Measurements from ENCODE around the gene TRPM5.
A peak's percentile ranks its signal among the peaks of the same experiment; 100 is the strongest.
"Not testable (repeated sequence)": the region's sequence is repeated elsewhere in the genome, so short reads cannot be mapped to it uniquely, and the experiment has no call there.

Gene TRPM5

GRCh38 chr11:2443881-2444820 is at the start of gene TRPM5:
TRPM5 (minus strand) TSS chr11:2444514; CDS start chr11:2423036, 21,478 bp downstream.
- DNase-seq (ENCODE audit: low read depth in 2 of 2): peak; percentile 76 to 77

GRCh38 chr11:2489083-2489482 is 44.8 kb upstream of the TRPM5 start:
- DNase-seq (ENCODE audit: low read depth in 2 of 2): no peak

- no peak for DNase-seq (ENCODE audit: low read depth in 2 of 2)
Measured at GRCh38 chr11:2488004-2488403, 43.7 kb upstream of the TRPM5 start.

GRCh38 chr11:2484576-2485125 is 40.3 kb upstream of the TRPM5 start:
- no peak for DNase-seq (ENCODE audit: low read depth in 2 of 2)

- DNase-seq (ENCODE audit: low read depth in 2 of 2): no peak
Measured at GRCh38 chr11:2483426-2483825, 39.1 kb upstream of the TRPM5 start.

GRCh38 chr11:2482745-2483144 is 38.4 kb upstream of the TRPM5 start:
- DNase-seq (ENCODE audit: low read depth in 2 of 2): no peak

- DNase-seq (ENCODE audit: low read depth in 2 of 2): no peak
Measured at GRCh38 chr11:2482204-2482603, 37.9 kb upstream of the TRPM5 start.

GRCh38 chr11:2481253-2481652 is 36.9 kb upstream of the TRPM5 start:
- DNase-seq (ENCODE audit: low read depth in 2 of 2): no peak

GRCh38 chr11:2480874-2481220 is 36.5 kb upstream of the TRPM5 start:
- no peak for DNase-seq (ENCODE audit: low read depth in 2 of 2)

GRCh38 chr11:2480067-2480873 is 36.0 kb upstream of the TRPM5 start:
- DNase-seq (ENCODE audit: low read depth in 2 of 2): not testable (repeated sequence)

- no peak for DNase-seq (ENCODE audit: low read depth in 2 of 2)
Measured at GRCh38 chr11:2477936-2478335, 33.6 kb upstream of the TRPM5 start.

GRCh38 chr11:2477254-2477653 is 32.9 kb upstream of the TRPM5 start:
- no peak for DNase-seq (ENCODE audit: low read depth in 2 of 2)

GRCh38 chr11:2475136-2475918 is 31.0 kb upstream of the TRPM5 start:
- no peak for DNase-seq (ENCODE audit: low read depth in 2 of 2)

- no peak for DNase-seq (ENCODE audit: low read depth in 2 of 2)
Measured at GRCh38 chr11:2474059-2474901, 30.0 kb upstream of the TRPM5 start.

- no peak for DNase-seq (ENCODE audit: low read depth in 2 of 2)
Measured at GRCh38 chr11:2473361-2474058, 29.2 kb upstream of the TRPM5 start.

- no peak for DNase-seq (ENCODE audit: low read depth in 2 of 2)
Measured at GRCh38 chr11:2472428-2473186, 28.3 kb upstream of the TRPM5 start.

- DNase-seq (ENCODE audit: low read depth in 2 of 2): no peak
Measured at GRCh38 chr11:2471804-2472096, 27.4 kb upstream of the TRPM5 start.

GRCh38 chr11:2471048-2471803 is 26.9 kb upstream of the TRPM5 start:
- DNase-seq (ENCODE audit: low read depth in 2 of 2): no peak

- DNase-seq (ENCODE audit: low read depth in 2 of 2): no peak
Measured at GRCh38 chr11:2470495-2470894, 26.2 kb upstream of the TRPM5 start.

Measured in activated CD4-positive, alpha-beta T cell treated with anti-CD3 and anti-CD28 coated beads for 24 hours (primary cell).